ENCODE data around the gene CBLN3. TPM values are rescaled to one million over a fixed set of nuclear protein-coding genes. Genes with fewer than 3 reads are reported as not detected.

CBLN3 gene
- total RNA-seq, 1 experiment from 2014 or later = 1.4 TPM

GRCh38 chr14:24415421-24416253, 13.8 kb downstream of the CBLN3 start:
- intact Hi-C loops (cut with micrococcal nuclease; ENCODE audit: unreplicated experiment) = no loop called here
- no peaks in the 10 kb centered on the region for H3K9me3 ChIP-seq
- POLR2A ChIA-PET = no interaction called here
- H3K4me1 Mint-ChIP-seq (ENCODE audit: low read depth, unreplicated experiment) = no peaks in the 10 kb centered on the region
- H3K27ac Mint-ChIP-seq (ENCODE audit: unreplicated experiment) = no peak overlapping the region
- no peaks in the 10 kb centered on the region; the same call in 1 of the 2 replicates for H3K36me3 ChIP-seq (ENCODE audit: control insufficient read depth, insufficient read depth, low read length)
- no peaks in the 10 kb centered on the region for H3K9me3 Mint-ChIP-seq (ENCODE audit: unreplicated experiment)
- H3K4me3 ChIP-seq (ENCODE audit: low read depth, low read length) = no peak overlapping the region
- H3K4me3 Mint-ChIP-seq (ENCODE audit: unreplicated experiment) = no peak overlapping the region
- DNase-seq = no peak
- no peaks in the 10 kb centered on the region for H3K27me3 ChIP-seq (replicated peaks; ENCODE audit: control insufficient read depth, insufficient read depth, low read length)
- BruUV-seq (replicated peaks) = no TSS peak
- CTCF ChIA-PET = no interaction called here
- H3K36me3 Mint-ChIP-seq (ENCODE audit: insufficient read depth, unreplicated experiment) = no peaks in the 10 kb centered on the region
- H3K4me1 ChIP-seq = no peaks in the 10 kb centered on the region
- no peak for TF ChIP-seq CTCF (IDR thresholded peaks at IDR 0.05; ENCODE audit: insufficient read depth in 1 of 2, low read depth in 1 of 2, low read length in 1 of 2, severe bottlenecking in 1 of 2, unreplicated experiment in 1 of 2)
- H3K27me3 Mint-ChIP-seq (ENCODE audit: insufficient read depth, unreplicated experiment) = no peaks in the 10 kb centered on the region

GRCh38 chr14:24414732-24415420, 14.6 kb downstream of the CBLN3 start:
- Histone ChIP-seq H3K4me1 (no peaks in the 10 kb centered on the region), H3K9me3 (no peaks in the 10 kb centered on the region), H3K36me3 (ENCODE audit: control insufficient read depth, insufficient read depth, low read length) (no peaks in the 10 kb centered on the region; the same call in 1 of the 2 replicates), H3K4me3 (ENCODE audit: low read depth, low read length) (no peak overlapping the region), H3K27me3 (replicated peaks; ENCODE audit: control insufficient read depth, insufficient read depth, low read length) (no peaks in the 10 kb centered on the region)
- no peaks in the 10 kb centered on the region for H3K36me3 Mint-ChIP-seq (ENCODE audit: insufficient read depth, unreplicated experiment)
- no peaks in the 10 kb centered on the region for H3K9me3 Mint-ChIP-seq (ENCODE audit: unreplicated experiment)
- TF ChIP-seq CTCF (IDR thresholded peaks at IDR 0.05; ENCODE audit: insufficient read depth in 1 of 2, low read depth in 1 of 2, low read length in 1 of 2, severe bottlenecking in 1 of 2, unreplicated experiment in 1 of 2) = no peak
- no TSS peak for BruUV-seq (replicated peaks)
- ChIA-PET POLR2A (no interaction called here), CTCF (no interaction called here)
- no peaks in the 10 kb centered on the region for H3K27me3 Mint-ChIP-seq (ENCODE audit: insufficient read depth, unreplicated experiment)
- H3K4me3 Mint-ChIP-seq (ENCODE audit: unreplicated experiment) = no peak overlapping the region
- DNase-seq = no peak
- no peaks in the 10 kb centered on the region for H3K4me1 Mint-ChIP-seq (ENCODE audit: low read depth, unreplicated experiment)
- H3K27ac Mint-ChIP-seq (ENCODE audit: unreplicated experiment) = no peak overlapping the region
- intact Hi-C loops (cut with micrococcal nuclease; ENCODE audit: unreplicated experiment) = no loop called here

GRCh38 chr14:24414077-24414476, 15.4 kb downstream of the CBLN3 start:
- no peaks in the 10 kb centered on the region for H3K27me3 ChIP-seq (replicated peaks; ENCODE audit: control insufficient read depth, insufficient read depth, low read length)
- TF ChIP-seq CTCF (IDR thresholded peaks at IDR 0.05; ENCODE audit: insufficient read depth in 1 of 2, low read depth in 1 of 2, low read length in 1 of 2, severe bottlenecking in 1 of 2, unreplicated experiment in 1 of 2) = no peak
- no peaks in the 10 kb centered on the region for H3K36me3 Mint-ChIP-seq (ENCODE audit: insufficient read depth, unreplicated experiment)
- no peaks in the 10 kb centered on the region for H3K27me3 Mint-ChIP-seq (ENCODE audit: insufficient read depth, unreplicated experiment)
- no peak overlapping the region for H3K4me3 ChIP-seq (ENCODE audit: low read depth, low read length)
- no peak overlapping the region for H3K4me3 Mint-ChIP-seq (ENCODE audit: unreplicated experiment)
- no peaks in the 10 kb centered on the region for H3K9me3 ChIP-seq
- ChIA-PET CTCF (interaction anchor here (1.0 kb wide), 1 partner anchor 18 kb away, joined by 3 read pairs; no protein-coding TSS in a partner anchor), POLR2A (no interaction called here)
- no TSS peak for BruUV-seq (replicated peaks)
- no peaks in the 10 kb centered on the region for H3K4me1 ChIP-seq
- no peaks in the 10 kb centered on the region for H3K9me3 Mint-ChIP-seq (ENCODE audit: unreplicated experiment)
- H3K27ac Mint-ChIP-seq (ENCODE audit: unreplicated experiment) = no peak overlapping the region
- DNase-seq = no peak
- H3K4me1 Mint-ChIP-seq (ENCODE audit: low read depth, unreplicated experiment) = no peaks in the 10 kb centered on the region
- no peaks in the 10 kb centered on the region; the same call in 1 of the 2 replicates for H3K36me3 ChIP-seq (ENCODE audit: control insufficient read depth, insufficient read depth, low read length)
- intact Hi-C loops (cut with micrococcal nuclease; ENCODE audit: unreplicated experiment) = no loop called here

Data from Caco-2 (cell line).